Mesenteric fat pad (tissue), 1 donor: ENCODE results near the gene ANKRD18B. TPM values are rescaled to one million over a fixed set of nuclear protein-coding genes. Genes with fewer than 3 reads are reported as not detected.
"Not testable (repeated sequence)": the region's sequence is repeated elsewhere in the genome, so short reads cannot be mapped to it uniquely, and the experiment has no call there.

ENCODE experiments used
- DNase-seq: peaks from one replicate; pipeline ENCODE4 v3.0.0-alpha.2; 2020; ENCODE audit warnings: low spot score
- total RNA-seq: library from RNA; stranded (reverse); fragmentation: NEBNext Ultra II Directional; extraction: Animal tissue kit (Norgen Biotek cat#: 25700); gene quantifications from one replicate; pipeline ENCODE4 v1.2.1, GENCODE V29; 2021
- donor health status: DM: yes; HTN: yes; CAD: no.

The ANKRD18B gene
- total RNA-seq, 1 donor from 2014 or later = not detected

DNA sequence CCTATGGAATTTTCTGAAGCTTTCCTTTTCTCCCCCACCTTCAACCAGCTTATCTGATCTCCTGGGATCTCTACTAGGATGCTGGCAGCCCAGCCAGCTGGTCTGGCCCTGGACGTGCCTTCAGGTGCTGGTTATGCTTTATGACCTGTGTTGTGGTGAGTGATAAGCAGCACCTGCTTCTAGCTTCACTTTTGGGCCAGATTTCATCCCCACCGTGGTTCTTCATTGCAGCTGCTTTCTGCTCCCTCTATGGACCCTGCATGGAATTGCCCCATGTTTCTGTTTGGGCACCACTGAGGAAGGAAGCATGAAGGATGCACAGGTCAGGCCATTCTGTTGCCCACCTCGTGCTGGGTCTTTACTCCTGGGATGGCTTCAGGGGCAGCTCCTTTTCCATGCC, 80.2 kb downstream of the ANKRD18B start:
- DNase-seq = not testable (repeated sequence)

DNA sequence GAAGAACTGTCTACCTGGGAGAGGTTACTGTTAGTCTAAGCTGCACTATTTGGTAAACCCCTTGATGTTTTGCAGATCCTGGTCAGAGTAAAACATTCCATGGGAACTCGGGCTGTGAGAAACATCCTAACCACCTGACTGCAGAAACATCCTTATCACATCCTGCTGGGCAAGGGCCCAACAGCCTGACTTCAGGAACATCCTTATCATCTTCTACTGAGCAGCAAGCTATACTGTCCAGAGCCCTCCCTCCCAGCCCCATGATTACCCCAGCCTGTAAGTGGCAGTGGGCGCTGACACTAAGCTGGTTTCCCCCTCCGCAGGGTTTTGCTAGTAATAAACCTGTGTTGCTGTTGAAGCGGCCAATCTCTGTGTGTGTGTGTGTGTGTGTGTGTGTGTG, 80.9 kb downstream of the ANKRD18B start:
- not testable (repeated sequence) for DNase-seq

DNA sequence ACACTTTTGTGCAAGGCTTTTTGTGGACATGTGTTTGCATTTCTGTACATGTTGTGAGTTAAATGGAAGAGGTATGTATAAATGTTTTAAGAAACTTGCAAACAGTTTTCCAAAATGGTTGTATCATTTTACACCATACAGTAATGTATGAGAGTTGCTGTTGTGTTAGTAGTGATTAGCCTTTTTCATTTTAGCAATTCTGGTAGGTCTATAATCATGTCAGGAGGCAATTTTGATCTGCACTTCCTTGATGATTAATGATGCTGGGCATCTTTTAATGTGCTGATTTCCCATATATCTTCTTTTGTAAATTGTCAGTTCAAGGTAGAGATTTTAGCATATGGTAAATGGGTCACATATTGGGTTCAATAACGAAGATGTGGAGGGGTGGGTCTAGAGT, 87.3 kb downstream of the ANKRD18B start:
- DNase-seq = no peak

DNA sequence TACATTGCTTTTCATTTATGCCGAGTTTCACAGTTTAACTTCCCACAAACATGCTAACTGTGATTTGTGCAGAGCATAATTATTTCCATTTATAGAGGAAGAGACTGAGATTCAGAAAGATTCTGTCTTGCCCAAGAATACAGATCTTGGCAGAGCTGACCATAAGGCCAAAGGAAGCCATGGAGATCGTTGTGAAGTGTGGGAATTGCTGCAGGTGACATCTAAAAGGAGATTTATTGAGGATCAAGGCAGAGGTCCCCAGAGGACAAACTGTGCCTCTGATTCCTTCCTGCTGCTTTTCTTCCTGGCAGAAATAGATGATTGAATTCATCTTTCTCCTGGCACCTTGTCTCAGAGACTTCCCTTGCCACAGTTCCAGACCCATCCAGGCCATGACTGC, 88.4 kb downstream of the ANKRD18B start:
- DNase-seq = not testable (repeated sequence)

DNA sequence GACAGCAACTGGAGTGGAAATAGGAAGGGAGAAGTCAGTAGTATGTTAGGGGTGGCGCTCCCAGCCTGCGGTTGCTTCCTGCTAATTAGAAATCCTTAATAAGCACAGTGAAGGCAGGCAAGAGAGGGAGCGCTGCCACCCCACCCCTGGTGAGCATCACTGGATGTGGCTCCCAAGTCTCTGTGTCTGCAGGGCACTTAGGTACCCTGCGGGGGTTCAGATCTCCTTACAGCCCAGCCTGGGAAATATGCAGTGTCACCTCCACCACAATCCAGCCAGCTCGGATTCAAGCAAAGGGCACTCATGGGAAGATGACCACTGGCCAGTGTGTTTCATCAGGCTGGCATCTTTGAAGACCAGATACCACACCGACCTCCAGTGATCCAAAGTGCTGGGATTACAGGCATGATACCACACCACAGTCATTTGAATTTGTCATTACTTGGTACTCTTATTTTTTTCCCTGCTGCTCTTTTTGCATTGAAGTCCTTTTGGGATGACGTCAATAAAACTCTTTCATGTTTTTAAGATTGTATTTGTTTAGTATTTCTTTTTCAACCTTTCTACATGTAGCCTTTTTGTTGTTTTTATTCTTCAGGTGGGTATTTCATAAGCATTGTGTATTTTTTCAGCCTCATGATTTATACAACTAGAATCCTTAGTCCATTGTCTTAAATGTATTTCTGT, 90.1 kb downstream of the ANKRD18B start:
- no peak for DNase-seq

DNA sequence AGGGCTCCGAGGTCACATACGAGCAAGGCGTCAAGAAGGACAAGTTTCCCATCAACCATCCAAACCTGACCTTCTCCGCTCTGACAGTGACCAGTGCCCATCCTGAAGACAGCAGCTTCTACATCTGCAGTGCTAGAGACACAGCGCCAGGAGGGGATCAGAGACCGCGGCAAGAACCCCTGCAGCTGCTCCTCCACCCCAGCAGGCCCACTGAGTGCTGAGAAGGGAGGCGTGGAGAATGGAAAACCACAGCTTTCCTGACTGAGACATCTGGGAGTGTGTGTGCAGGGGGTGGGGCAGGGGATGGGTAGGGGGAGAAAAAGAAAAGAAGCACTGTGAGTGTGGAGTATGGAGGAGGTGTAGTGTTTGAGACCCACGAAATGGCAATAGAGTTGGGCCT, 94.3 kb downstream of the ANKRD18B start:
- not testable (repeated sequence) for DNase-seq

DNA sequence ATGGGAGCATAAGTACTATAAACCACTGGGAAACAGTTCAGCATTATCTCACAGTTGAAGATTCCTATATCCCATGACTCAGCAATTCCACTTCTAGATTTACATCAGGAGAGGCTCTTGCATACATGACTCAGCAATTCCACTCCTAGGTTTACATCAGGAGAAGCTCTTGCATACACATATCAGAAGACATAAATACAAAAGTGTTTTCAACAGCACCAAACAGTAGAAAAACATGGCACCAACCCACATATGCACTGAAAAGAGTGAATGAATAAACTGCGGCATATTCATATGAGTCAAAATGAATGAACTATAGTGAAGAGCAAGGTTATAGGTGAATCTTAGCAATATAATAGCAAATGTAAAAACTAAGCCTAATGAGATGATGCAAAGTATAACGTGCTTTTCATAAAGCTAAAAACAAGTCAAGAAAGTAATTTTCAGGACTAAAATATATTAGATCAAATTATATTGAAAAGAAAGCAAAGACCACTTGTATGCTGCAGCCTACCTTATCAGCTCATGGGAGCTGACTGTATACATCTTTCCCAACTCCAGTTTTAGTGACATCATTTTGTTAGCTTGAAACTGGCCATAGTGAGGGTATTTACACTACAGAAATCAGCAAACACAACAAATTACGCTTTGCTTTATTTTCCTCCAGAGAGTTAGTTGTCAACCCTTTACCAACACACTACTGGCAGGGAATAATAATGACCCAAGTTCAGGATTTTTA, 95.8 kb downstream of the ANKRD18B start:
- DNase-seq = no peak

DNA sequence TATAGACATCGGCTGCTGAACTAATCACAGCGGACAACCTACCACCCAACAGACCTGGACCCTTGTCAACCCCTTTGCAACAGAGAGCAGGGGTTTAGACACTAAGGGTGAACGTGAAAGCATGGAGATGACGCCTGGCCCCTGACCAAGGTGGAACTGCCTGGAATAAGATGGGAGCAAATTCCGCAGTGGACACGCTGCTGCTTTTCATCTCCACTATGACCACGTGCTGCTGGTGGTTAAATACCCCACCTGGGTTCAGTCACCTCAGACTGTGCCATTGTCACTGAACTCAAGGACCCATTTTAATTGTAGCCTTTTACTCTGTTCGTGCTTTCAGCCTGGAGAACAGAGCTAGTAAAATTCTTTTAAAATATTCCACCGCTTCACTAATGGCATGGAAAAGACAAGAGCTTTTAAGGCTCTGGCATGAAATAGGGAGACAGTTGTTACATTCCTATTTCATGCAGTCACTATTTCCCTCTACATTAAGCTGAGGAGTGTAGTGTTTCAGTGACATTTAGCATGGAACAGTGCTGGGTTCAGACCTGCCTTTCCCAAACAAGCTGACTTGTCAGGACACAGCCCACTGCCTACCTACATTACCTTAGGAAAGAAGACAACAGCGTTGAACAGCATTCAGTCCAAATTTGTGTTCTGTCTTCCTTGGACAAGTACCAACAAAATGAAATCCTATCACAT, 96.8 kb downstream of the ANKRD18B start:
- no peak for DNase-seq

Other genes with a start within 250 kb of the ANKRD18B start
- gene NFX1, start 233.7 kb upstream of the ANKRD18B start, total RNA-seq = 39.1 TPM
- 323 TPM for gene AQP7, start 121.7 kb upstream of the ANKRD18B start, total RNA-seq
- 27.7 TPM for gene AQP3, start 76.7 kb upstream of the ANKRD18B start, total RNA-seq
- gene NOL6, start 50.3 kb upstream of the ANKRD18B start, total RNA-seq = 35.7 TPM